ENCODE data around the gene ABCA13.

DNA sequence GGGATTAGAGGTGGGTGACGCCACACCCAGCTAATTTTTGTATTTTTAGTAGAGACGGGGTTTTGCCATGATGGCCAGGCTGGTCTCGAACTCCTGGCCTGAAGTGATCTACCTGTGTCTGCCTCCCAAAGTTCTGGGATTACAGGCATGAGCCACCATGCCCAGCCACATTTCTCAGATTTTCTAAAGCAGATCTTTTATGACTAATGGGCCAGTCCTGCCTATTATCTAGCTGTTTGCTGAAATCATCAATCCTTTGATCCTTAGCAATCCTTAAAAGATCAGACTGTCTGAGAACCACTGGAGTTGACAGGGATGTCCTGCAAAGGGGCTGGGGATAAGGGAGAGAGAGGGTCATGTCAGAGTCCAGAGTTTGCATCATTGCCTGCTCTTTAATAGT, 21.2 kb upstream of the ABCA13 start:
- TF ChIP-seq, protein P1, sequence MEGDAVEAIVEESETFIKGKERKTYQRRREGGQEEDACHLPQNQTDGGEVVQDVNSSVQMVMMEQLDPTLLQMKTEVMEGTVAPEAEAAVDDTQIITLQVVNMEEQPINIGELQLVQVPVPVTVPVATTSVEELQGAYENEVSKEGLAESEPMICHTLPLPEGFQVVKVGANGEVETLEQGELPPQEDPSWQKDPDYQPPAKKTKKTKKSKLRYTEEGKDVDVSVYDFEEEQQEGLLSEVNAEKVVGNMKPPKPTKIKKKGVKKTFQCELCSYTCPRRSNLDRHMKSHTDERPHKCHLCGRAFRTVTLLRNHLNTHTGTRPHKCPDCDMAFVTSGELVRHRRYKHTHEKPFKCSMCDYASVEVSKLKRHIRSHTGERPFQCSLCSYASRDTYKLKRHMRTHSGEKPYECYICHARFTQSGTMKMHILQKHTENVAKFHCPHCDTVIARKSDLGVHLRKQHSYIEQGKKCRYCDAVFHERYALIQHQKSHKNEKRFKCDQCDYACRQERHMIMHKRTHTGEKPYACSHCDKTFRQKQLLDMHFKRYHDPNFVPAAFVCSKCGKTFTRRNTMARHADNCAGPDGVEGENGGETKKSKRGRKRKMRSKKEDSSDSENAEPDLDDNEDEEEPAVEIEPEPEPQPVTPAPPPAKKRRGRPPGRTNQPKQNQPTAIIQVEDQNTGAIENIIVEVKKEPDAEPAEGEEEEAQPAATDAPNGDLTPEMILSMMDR (IDR thresholded peaks at IDR 0.05; ENCODE audit: insufficient read depth, low read depth, low read length), result no peak
- no peak for TF ChIP-seq EZH2 (IDR thresholded peaks at IDR 0.05; ENCODE audit: insufficient read depth, low read length)
